Upper lobe of left lung (tissue), 6 donors: ENCODE results near the gene NECTIN2. TPM values are rescaled to one million over a fixed set of nuclear protein-coding genes. Genes with fewer than 3 reads are reported as not detected.

Source experiments
- ATAC-seq, 2 donors: fragments of 200-7000 bp; cut with Tn5 transposase; one replicate each; pipeline ENCODE4 v1.9.1; 2022; ENCODE audit warnings: mild to moderate bottlenecking in 2 of 2, moderate library complexity in 2 of 2; ENCODE audit not compliant: low FRiP score in 2 of 2
- DNase-seq, 2 donors: peaks; one replicate each; pipeline ENCODE4 v3.0.0-alpha.2; 2019 to 2020
- H3K27ac ChIP-seq, 4 donors: fragments of 200-600 bp; sonication (generic); one replicate each; pipeline ENCODE4 v1.5.1; 2016 to 2019
- H3K27me3 ChIP-seq, 4 donors: fragments of 200-600 bp; sonication (generic); one replicate each; pipeline ENCODE4 v1.5.1; 2017 to 2019
- H3K36me3 ChIP-seq, 4 donors: fragments of 200-600 bp; sonication (generic); one replicate each; pipeline ENCODE4 v1.5.1; 2016 to 2019
- H3K4me1 ChIP-seq, 4 donors: fragments of 200-600 bp; sonication (generic); one replicate each; pipeline ENCODE4 v1.5.1; 2018 to 2019
- H3K4me3 ChIP-seq, 4 donors: fragments of 200-600 bp; sonication (generic); one replicate each; pipeline ENCODE4 v1.5.1; 2017 to 2019; ENCODE audit warnings: mild to moderate bottlenecking in 2 of 4, moderate library complexity in 1 of 4
- H3K9me3 ChIP-seq, 4 donors: fragments of 200-600 bp; sonication (generic); one replicate each; pipeline ENCODE4 v1.5.1; 2018 to 2019
- CTCF ChIP-seq, 6 experiments: fragments of 450-650 bp in 4 of 6; fragments of 200-600 bp in 2 of 6; sonication (generic) in 2 of 6; IDR thresholded peaks; one replicate each; pipeline ENCODE4 v1.5.1; 2016 to 2019; ENCODE audit warnings: antibody characterized with exemption in 6 of 6
- EP300 ChIP-seq, 4 donors: sonication (generic); formaldehyde crosslinking; IDR thresholded peaks; one replicate each; pipeline ENCODE4 v1.5.1; 2017; ENCODE audit warnings: antibody characterized with exemption in 4 of 4, control low read depth in 2 of 4
- POLR2A ChIP-seq, 4 donors: fragments of 450-650 bp; IDR thresholded peaks; one replicate each; pipeline ENCODE4 v1.5.1; 2016 to 2017; ENCODE audit warnings: antibody characterized with exemption in 4 of 4, mild to moderate bottlenecking in 2 of 4
- POLR2AphosphoS5 ChIP-seq, 2 donors: sonication (generic); formaldehyde crosslinking; IDR thresholded peaks; one replicate each; pipeline ENCODE4 v1.5.1; 2017; ENCODE audit warnings: antibody characterized with exemption in 2 of 2
- WGBS, 2 donors: methylation state at CpG; one replicate each; pipeline ENCODE4 v1.1.5; 2017 to 2018; 5-methylcytosine and 5-hydroxymethylcytosine counted together
- total RNA-seq, 6 donors: library from RNA; depleted of rRNA in 4 of 6; stranded (reverse); fragments of >200 nt in 4 of 6; gene quantifications; one replicate each; pipeline versions ENCODE4 v1.1.0 to v1.2.1, GENCODE V29; 2016 to 2021
- donor health status: DM: no; HTN: no; CAD: no; lungs with moderate emphysema.
- donor health status: DM: no; HTN: yes; CAD: no; lungs with severe emphysema.

The NECTIN2 gene
- total RNA-seq, 6 donors from 2014 or later = 52.2 to 152 (median 109) TPM

GRCh38 chr19:44894946-44895345, 48.8 kb downstream of the NECTIN2 start:
- no peak for DNase-seq

GRCh38 chr19:44897835-44898234, 51.7 kb downstream of the NECTIN2 start:
- no peak overlapping the region for H3K27ac ChIP-seq
- H3K4me1 ChIP-seq = peaks cover 0 to 6% (median under 1%) of the 10 kb centered on the region in 4 donors
- no peaks in the 10 kb centered on the region for H3K9me3 ChIP-seq
- ATAC-seq (no peak), DNase-seq (no peak)
- no peak overlapping the region for H3K4me3 ChIP-seq
- peaks cover 9 to 83% (median 70%) of the 10 kb centered on the region in 4 donors for H3K36me3 ChIP-seq
- H3K27me3 ChIP-seq = no peaks in the 10 kb centered on the region
- WGBS, 2 donors = 91 to 94% methylated on average over 6 of the region's 8 CpGs
- TF ChIP-seq POLR2A (IDR thresholded peaks at IDR 0.05) (no peak), POLR2AphosphoS5 (IDR thresholded peaks at IDR 0.05) (no peak), CTCF (IDR thresholded peaks at IDR 0.05) (no peak), EP300 (IDR thresholded peaks at IDR 0.05) (no peak)

More at GRCh38 chr19:44894946-44895345, 48.8 kb downstream of the NECTIN2 start:
- H3K27me3 ChIP-seq = no peaks in the 10 kb centered on the region
- WGBS, 2 donors = 87 to 92% methylated on average over 9 of the region's 9 CpGs
- peaks cover 3 to 57% (median 46%) of the 10 kb centered on the region in 4 donors for H3K36me3 ChIP-seq
- no peak for ATAC-seq
- no peak overlapping the region for H3K27ac ChIP-seq
- no peak overlapping the region for H3K4me3 ChIP-seq
- peaks cover 14 to 25% (median 16%) of the 10 kb centered on the region in 4 donors for H3K4me1 ChIP-seq
- H3K9me3 ChIP-seq = no peaks in the 10 kb centered on the region
- TF ChIP-seq POLR2AphosphoS5 (IDR thresholded peaks at IDR 0.05) (no peak), CTCF (IDR thresholded peaks at IDR 0.05) (no peak), POLR2A (IDR thresholded peaks at IDR 0.05) (no peak), EP300 (IDR thresholded peaks at IDR 0.05) (no peak)

GRCh38 chr19:44900328-44901244, 54.5 kb downstream of the NECTIN2 start:
- peaks cover 0 to 11% (median 1%) of the 10 kb centered on the region in 4 donors for H3K27me3 ChIP-seq
- H3K4me1 ChIP-seq = peaks cover 1 to 17% (median 4%) of the 10 kb centered on the region in 4 donors
- no peak for TF ChIP-seq POLR2A (IDR thresholded peaks at IDR 0.05)
- peaks cover 7 to 61% (median 51%) of the 10 kb centered on the region in 4 donors for H3K36me3 ChIP-seq
- peak in 1 of 2 donors; percentile 63 for DNase-seq
- H3K4me3 ChIP-seq = no peak overlapping the region
- no peaks in the 10 kb centered on the region for H3K9me3 ChIP-seq
- WGBS, 2 donors = 95% methylated on average over 19 of the region's 19 CpGs; no CpG with 5 or more reads in 1 of the 2 donors
- ATAC-seq = no peak
- H3K27ac ChIP-seq = no peak overlapping the region

GRCh38 chr19:44903216-44903601, 57.1 kb downstream of the NECTIN2 start:
- no peak for DNase-seq
- no peak for ATAC-seq
- WGBS, 2 donors = 69% methylated on average over 11 to 13 of the region's 15 CpGs
- H3K36me3 ChIP-seq = peaks cover 7 to 36% (median 32%) of the 10 kb centered on the region in 4 donors
- no peak overlapping the region for H3K27ac ChIP-seq
- no peaks in the 10 kb centered on the region for H3K9me3 ChIP-seq
- TF ChIP-seq EP300 (IDR thresholded peaks at IDR 0.05) = no peak
- peaks cover 0 to 15% (median 3%) of the 10 kb centered on the region in 4 donors for H3K27me3 ChIP-seq
- no peak overlapping the region for H3K4me3 ChIP-seq
- H3K4me1 ChIP-seq = peaks cover 6 to 30% (median 7%) of the 10 kb centered on the region in 4 donors

- WGBS, 2 donors = 12 to 22% methylated on average over 13 to 23 of the region's 24 CpGs
Measured at GRCh38 chr19:44903602-44904425, 57.7 kb downstream of the NECTIN2 start.

More at GRCh38 chr19:44903602-44904425, 57.7 kb downstream of the NECTIN2 start:
- no peaks in the 10 kb centered on the region for H3K9me3 ChIP-seq
- peaks cover 0 to 15% (median 3%) of the 10 kb centered on the region in 4 donors for H3K27me3 ChIP-seq
- H3K27ac ChIP-seq = peak overlapping the region in 1 of 4 donors; percentile 30
- H3K4me1 ChIP-seq = peaks cover 6 to 30% (median 7%) of the 10 kb centered on the region in 4 donors
- peaks cover 7 to 35% (median 31%) of the 10 kb centered on the region in 4 donors for H3K36me3 ChIP-seq
- TF ChIP-seq EP300 (IDR thresholded peaks at IDR 0.05) = no peak
- TF ChIP-seq POLR2A (IDR thresholded peaks at IDR 0.05) = peak in 1 of 4 donors; percentile 8
- TF ChIP-seq CTCF (IDR thresholded peaks at IDR 0.05) = peak; percentile 93 to 100 (median 94)
- ATAC-seq (peak; percentile 67 to 82), DNase-seq (peak; percentile 72 to 97)
- no peak overlapping the region for H3K4me3 ChIP-seq
